NCI-H2029 (cell line): ENCODE measurements around the gene TMEM237.
"Not testable (repeated sequence)": the region's sequence is repeated elsewhere in the genome, so short reads cannot be mapped to it uniquely, and the experiment has no call there.

Source experiments
- DNase-seq: peaks from one replicate; lab custom pipeline; 2025; lab: John Stamatoyannopoulos, UW

Gene TMEM237

GRCh38 chr2:201643216-201643890 lies at the start of gene TMEM237:
TMEM237 (minus strand) TSS chr2:201643503; CDS start chr2:201643400, 103 bp downstream.
- no peak for DNase-seq

- DNase-seq: no peak
Measured at GRCh38 chr2:201685156-201685555, 41.9 kb upstream of the TMEM237 start.

GRCh38 chr2:201680743-201681142 lies 37.4 kb upstream of the TMEM237 start:
- no peak for DNase-seq

GRCh38 chr2:201678401-201678800 lies 35.1 kb upstream of the TMEM237 start:
- no peak for DNase-seq

- DNase-seq: no peak
Measured at GRCh38 chr2:201675454-201675853, 32.2 kb upstream of the TMEM237 start.

- no peak for DNase-seq
Measured at GRCh38 chr2:201674794-201675193, 31.5 kb upstream of the TMEM237 start.

GRCh38 chr2:201674298-201674697 lies 31.0 kb upstream of the TMEM237 start:
- DNase-seq: no peak

GRCh38 chr2:201673546-201673945 lies 30.2 kb upstream of the TMEM237 start:
- DNase-seq: no peak

- not testable (repeated sequence) for DNase-seq
Measured at GRCh38 chr2:201671205-201671604, 27.9 kb upstream of the TMEM237 start.

GRCh38 chr2:201669865-201670264 lies 26.6 kb upstream of the TMEM237 start:
- DNase-seq: no peak

GRCh38 chr2:201668402-201668910 lies 25.2 kb upstream of the TMEM237 start:
- no peak for DNase-seq

- no peak for DNase-seq
Measured at GRCh38 chr2:201664334-201664733, 21.0 kb upstream of the TMEM237 start.

GRCh38 chr2:201661366-201661765 lies 18.1 kb upstream of the TMEM237 start:
- DNase-seq: no peak

- no peak for DNase-seq
Measured at GRCh38 chr2:201660293-201660895, 17.1 kb upstream of the TMEM237 start.

GRCh38 chr2:201656740-201657139 lies 13.4 kb upstream of the TMEM237 start:
- DNase-seq: no peak

GRCh38 chr2:201656102-201656501 lies 12.8 kb upstream of the TMEM237 start:
- DNase-seq: no peak

- no peak for DNase-seq
Measured at GRCh38 chr2:201654616-201655384, 11.5 kb upstream of the TMEM237 start.

GRCh38 chr2:201653221-201653620 lies 9.9 kb upstream of the TMEM237 start:
- DNase-seq: no peak

- DNase-seq: no peak
Measured at GRCh38 chr2:201649442-201649841, 6.1 kb upstream of the TMEM237 start.

GRCh38 chr2:201647431-201647830 lies 4.1 kb upstream of the TMEM237 start:
- DNase-seq: no peak

- DNase-seq: no peak
Measured at GRCh38 chr2:201644001-201644400, 698 bp upstream of the TMEM237 start.

- DNase-seq: peak; percentile 42
Measured at GRCh38 chr2:201642579-201643215, 606 bp downstream of the TMEM237 start.
